GM10266 (cell line): ENCODE measurements around the gene KLHDC3.

Source experiments
- DNase-seq: peaks from one replicate; pipeline ENCODE4 v3.0.0; 2012; ENCODE audit errors: extremely low spot score
- TF ChIP-seq, protein P1 (sequence below): IDR thresholded peaks from 2 replicates; pipeline ENCODE4 v1.5.1; 2012; ENCODE audit warnings: mild to moderate bottlenecking, low read depth; ENCODE audit not compliant: control insufficient read depth, insufficient read depth; ENCODE audit errors: missing control alignments

Gene KLHDC3

GRCh38 chr6:42979523-42980177 is 34.4 kb upstream of the KLHDC3 start:
- TF ChIP-seq, protein P1, sequence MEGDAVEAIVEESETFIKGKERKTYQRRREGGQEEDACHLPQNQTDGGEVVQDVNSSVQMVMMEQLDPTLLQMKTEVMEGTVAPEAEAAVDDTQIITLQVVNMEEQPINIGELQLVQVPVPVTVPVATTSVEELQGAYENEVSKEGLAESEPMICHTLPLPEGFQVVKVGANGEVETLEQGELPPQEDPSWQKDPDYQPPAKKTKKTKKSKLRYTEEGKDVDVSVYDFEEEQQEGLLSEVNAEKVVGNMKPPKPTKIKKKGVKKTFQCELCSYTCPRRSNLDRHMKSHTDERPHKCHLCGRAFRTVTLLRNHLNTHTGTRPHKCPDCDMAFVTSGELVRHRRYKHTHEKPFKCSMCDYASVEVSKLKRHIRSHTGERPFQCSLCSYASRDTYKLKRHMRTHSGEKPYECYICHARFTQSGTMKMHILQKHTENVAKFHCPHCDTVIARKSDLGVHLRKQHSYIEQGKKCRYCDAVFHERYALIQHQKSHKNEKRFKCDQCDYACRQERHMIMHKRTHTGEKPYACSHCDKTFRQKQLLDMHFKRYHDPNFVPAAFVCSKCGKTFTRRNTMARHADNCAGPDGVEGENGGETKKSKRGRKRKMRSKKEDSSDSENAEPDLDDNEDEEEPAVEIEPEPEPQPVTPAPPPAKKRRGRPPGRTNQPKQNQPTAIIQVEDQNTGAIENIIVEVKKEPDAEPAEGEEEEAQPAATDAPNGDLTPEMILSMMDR, result no peak
- DNase-seq, result peak; percentile 40

- DNase-seq, result no peak
- TF ChIP-seq, protein P1, result no peak
Observed at GRCh38 chr6:42981836-42982235, 32.2 kb upstream of the KLHDC3 start.

DNA sequence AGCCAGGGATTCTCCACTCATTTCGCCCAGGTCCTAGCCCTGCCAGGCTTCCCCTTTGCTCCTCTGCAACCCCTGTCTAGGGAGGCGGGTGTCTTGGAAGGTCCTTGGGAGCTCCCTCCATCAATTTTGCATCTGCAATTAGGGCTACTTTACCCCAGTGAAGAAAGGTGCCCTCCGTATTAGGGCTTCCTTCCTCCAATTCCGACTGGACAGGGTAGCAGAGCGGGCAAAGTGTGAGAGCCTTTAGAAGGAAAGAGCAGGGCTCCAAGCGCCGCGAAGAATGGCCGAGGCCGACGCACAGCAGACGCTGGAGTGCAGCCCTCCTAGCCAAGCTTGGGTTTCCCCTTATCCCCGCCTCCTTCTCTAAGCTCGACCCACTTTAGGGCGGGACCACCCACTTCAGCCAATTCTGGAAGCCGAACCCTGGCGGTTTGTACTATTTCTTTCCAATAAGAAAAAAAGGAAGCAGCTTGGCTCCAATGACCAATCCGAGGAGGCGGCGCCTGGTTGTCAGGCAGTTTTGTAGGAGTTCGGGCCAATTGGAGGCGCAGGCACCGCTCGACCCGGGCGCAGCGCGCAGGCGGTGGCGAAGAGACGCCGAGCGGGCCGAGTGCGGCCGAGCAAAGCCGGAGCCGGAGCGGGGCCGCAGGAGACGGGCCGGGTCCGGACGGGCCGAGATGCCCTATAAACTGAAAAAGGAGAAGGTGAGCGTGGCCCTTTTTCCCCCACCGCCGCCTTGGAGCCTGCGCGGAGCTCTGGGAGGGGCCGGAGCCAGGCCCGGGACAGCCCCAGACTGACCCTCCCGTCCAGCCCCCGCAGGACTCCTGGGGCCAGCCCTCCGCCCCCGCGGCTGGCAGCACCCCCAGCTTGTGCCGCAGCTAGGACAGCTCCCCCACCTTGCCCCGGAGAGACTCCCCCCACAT is 29.8 kb upstream of the KLHDC3 start, which contains the start of gene PPP2R5D:
Gene PPP2R5D (plus strand): TSS at position 570 of the 923 bp plus-strand sequence. CDS start 108 bp downstream, at position 678.
- TF ChIP-seq, protein P1, result no peak
- peak; percentile 97 for DNase-seq

DNA sequence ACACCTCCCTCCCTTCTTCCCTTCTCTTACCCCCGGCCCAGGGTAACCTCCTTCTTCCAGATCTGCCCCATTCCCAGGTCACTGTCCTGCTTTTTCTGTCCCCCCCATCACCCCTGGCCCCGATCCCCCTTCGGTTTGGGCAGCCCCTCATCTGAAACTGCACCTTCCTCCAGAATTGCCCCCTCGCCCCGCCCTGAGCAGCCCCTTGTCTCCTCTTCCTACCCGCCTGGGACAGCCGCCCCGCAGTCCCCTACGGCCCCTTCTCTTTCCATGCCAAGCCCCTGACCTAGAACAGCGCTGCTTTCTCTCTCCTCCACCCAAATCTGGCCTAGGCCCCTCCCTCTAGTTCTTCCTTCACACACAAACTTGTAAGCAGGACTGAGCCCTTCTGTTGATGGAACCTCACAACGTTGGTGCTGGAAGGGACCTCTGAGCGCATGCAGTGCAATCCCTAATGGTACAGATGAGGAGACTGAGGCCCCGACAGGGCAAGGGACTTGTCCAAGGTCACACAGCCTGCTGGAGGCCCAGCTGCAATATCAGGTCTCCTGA is 29.0 kb upstream of the KLHDC3 start:
- TF ChIP-seq, protein P1, result no peak
- DNase-seq, result no peak

DNA sequence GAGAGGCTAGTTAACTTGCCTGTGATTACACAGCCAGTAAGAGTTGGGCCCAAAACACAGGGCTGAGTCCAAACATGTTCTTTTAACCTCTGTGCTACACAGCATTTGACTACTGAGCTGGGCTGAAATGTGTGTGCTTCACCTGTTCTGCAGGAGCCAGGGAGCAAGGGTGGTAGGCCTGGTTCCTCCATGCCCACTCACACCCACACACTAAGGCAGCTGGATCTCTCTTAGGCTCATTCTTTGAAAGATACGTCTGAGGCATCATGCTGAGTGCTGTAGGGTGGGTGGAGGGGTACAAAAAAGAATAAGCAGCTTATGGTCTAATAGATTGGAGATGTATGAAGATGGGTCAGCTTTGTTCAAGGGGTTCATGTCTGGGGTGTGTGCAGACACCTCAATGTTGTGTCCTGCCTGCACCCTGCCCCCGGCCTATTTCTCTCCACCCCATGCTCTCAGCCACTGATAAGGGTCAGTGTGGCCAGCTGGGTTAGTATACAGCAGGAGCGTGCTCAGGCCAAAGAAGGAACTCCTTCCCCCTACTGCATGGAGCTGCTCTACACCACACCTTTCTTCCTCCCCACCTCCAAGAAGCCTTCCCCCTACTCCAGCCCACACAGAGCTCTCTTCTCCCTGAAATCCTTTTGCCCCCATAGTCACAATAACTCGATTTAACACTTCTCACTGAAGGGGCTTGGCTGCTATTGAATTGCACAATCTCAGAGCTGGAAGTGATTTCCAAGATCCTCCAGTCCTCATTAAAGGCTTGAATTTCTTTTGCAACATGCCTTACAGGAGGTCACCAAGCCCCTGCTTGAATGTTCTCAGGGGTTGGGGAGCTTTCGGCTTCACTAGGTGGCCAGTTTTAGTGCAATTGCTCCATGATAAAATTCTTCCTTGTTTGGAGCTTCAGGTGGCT is 26.3 kb upstream of the KLHDC3 start:
- TF ChIP-seq, protein P1, result no peak
- DNase-seq, result no peak

DNA sequence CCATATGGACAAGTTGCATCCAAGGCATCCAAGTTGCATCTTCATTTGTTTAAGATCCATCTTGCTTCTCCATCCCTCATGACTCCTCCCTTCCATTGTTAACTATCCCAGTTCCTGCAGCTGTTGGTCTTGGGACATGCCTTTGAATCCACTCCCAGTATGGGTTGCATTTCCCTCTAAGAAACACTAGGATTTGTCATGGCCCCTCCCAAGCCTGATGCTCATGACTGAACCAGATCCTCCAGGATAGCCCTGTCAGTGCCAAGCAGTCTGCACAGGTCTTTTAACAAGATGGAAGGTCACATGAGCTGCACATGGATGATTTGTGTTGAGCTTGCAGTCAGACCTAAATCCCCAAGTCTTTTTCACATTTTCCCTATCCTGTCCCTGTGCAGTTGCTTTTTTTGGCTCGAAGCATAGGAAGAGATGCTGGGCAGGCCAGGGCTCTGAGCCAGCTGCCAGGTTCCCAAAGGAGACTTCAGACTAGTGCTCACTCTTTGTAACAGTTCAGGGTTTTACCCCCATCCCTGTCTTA is 25.5 kb upstream of the KLHDC3 start:
- TF ChIP-seq, protein P1, result no peak
- no peak for DNase-seq
